ENCODE results near the gene ERFE.

DNA sequence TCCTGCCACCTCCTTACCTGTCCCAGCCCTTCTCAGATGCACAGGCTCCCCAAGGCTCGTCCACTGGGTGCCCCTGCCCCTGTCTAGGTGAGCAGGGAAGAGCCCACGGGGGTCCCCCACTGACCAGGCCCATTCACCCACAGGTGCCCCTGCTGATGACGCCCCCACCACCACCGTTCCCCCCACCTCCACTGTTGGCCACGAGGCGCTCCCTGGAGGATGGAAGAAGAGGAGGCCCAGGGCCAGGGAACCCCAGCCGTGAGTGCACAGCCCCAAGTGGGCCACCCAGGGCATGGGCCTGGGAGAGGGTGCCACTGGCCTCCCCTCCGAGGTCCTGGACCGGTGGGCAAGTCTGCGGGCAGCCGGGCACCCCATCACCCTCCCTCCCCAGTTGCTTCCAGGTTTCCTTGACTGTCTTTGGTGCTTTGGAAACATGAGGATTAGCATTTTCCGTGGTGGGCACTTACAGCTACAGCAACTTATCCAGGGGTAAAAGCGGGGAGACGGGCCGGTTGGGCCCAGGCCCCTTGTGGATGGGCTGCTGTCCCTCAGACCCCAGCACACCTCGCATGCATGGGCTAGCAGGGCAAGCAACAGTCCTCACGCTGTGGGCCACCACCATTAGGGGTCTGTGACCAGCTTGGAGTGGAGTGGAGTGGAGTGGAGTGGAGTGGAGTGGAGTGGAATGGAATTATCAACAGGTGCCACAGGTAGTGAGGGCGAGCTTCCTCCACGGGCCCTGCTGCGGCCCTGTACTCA, 33.5 kb upstream of the ERFE start:
- TF ChIP-seq, protein P1, sequence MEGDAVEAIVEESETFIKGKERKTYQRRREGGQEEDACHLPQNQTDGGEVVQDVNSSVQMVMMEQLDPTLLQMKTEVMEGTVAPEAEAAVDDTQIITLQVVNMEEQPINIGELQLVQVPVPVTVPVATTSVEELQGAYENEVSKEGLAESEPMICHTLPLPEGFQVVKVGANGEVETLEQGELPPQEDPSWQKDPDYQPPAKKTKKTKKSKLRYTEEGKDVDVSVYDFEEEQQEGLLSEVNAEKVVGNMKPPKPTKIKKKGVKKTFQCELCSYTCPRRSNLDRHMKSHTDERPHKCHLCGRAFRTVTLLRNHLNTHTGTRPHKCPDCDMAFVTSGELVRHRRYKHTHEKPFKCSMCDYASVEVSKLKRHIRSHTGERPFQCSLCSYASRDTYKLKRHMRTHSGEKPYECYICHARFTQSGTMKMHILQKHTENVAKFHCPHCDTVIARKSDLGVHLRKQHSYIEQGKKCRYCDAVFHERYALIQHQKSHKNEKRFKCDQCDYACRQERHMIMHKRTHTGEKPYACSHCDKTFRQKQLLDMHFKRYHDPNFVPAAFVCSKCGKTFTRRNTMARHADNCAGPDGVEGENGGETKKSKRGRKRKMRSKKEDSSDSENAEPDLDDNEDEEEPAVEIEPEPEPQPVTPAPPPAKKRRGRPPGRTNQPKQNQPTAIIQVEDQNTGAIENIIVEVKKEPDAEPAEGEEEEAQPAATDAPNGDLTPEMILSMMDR (IDR thresholded peaks at IDR 0.05): no peak
- no peak for TF ChIP-seq POLR2AphosphoS5 (IDR thresholded peaks at IDR 0.05; ENCODE audit: low read depth, low read length)
- TF ChIP-seq TCF7L2 (IDR thresholded peaks at IDR 0.05; ENCODE audit: low read depth, low read length): no peak
